Caco-2 (cell line): ENCODE measurements around the gene OR9K2. TPM values are rescaled to one million over a fixed set of nuclear protein-coding genes. Genes with fewer than 3 reads are reported as not detected.

Experiments
- BruUV-seq: library from RNA; stranded (reverse); fragments of 400-500 nt; replicated peaks from 2 replicates; lab custom pipeline; 2021; lab: Mats Ljungman, UMichigan
- CTCF ChIA-PET: fragments of 300-600 bp; sonication (Branson Sonifier 250); formaldehyde crosslinking; loops from one replicate; lab custom pipeline; 2022; ENCODE audit warnings: antibody characterized with exemption; lab: Charles Lee
- POLR2A ChIA-PET: fragments of 300-600 bp; sonication (Branson Sonifier 250); formaldehyde crosslinking; loops from one replicate; lab custom pipeline; 2022; ENCODE audit warnings: antibody characterized with exemption; lab: Charles Lee
- DNase-seq, 2 experiments: peaks; one replicate each; pipeline versions ENCODE4 v3.0.0 to v3.0.0-alpha.2; 2020 to 2022
- H3K27me3 ChIP-seq: replicated peaks from 2 replicates; pipeline ENCODE4 v1.6.0; 2011; ENCODE audit warnings: low read length; ENCODE audit not compliant: control insufficient read depth, insufficient read depth
- H3K36me3 ChIP-seq: 2 replicates; pipeline ENCODE4 v1.5.1; 2011; ENCODE audit warnings: low read length; ENCODE audit not compliant: control insufficient read depth, insufficient read depth
- H3K4me1 ChIP-seq: fragments of 250-450 bp; sonication (Bioruptor Pico); 2 replicates; pipeline ENCODE4 v1.5.1; 2020; ENCODE audit warnings: mild to moderate bottlenecking
- H3K4me3 ChIP-seq: 2 replicates; pipeline ENCODE4 v1.5.1; 2011; ENCODE audit warnings: low read depth, mild to moderate bottlenecking, control low read depth, low read length
- H3K9me3 ChIP-seq: fragments of 250-450 bp; sonication (Bioruptor Pico); 2 replicates; pipeline ENCODE4 v1.5.1; 2020; ENCODE audit warnings: mild to moderate bottlenecking, moderate library complexity
- H3K27ac Mint-ChIP-seq: one replicate; pipeline ENCODE4 v1.8.0; 2022; ENCODE audit warnings: mixed read lengths; ENCODE audit not compliant: unreplicated experiment
- H3K27me3 Mint-ChIP-seq: one replicate; pipeline ENCODE4 v1.8.0; 2022; ENCODE audit warnings: mixed read lengths; ENCODE audit not compliant: insufficient read depth, unreplicated experiment
- H3K36me3 Mint-ChIP-seq: one replicate; pipeline ENCODE4 v1.8.0; 2022; ENCODE audit warnings: mild to moderate bottlenecking, mixed read lengths; ENCODE audit not compliant: insufficient read depth, unreplicated experiment
- H3K4me1 Mint-ChIP-seq: one replicate; pipeline ENCODE4 v1.8.0; 2022; ENCODE audit warnings: low read depth, mixed read lengths; ENCODE audit not compliant: unreplicated experiment
- H3K4me3 Mint-ChIP-seq: one replicate; pipeline ENCODE4 v1.8.0; 2022; ENCODE audit warnings: mild to moderate bottlenecking, moderate library complexity, mixed read lengths; ENCODE audit not compliant: unreplicated experiment
- H3K9me3 Mint-ChIP-seq: one replicate; pipeline ENCODE4 v1.8.0; 2022; ENCODE audit warnings: mixed read lengths; ENCODE audit not compliant: unreplicated experiment
- CTCF ChIP-seq, 2 experiments: fragments of 200-600 bp in 1 of 2; IDR thresholded peaks; 1 replicate in 1 of 2; 2 replicates in 1 of 2; pipeline versions ENCODE4 v1.5.1 to v1.8.0; 2011 to 2022; ENCODE audit warnings: antibody characterized with exemption in 1 of 2, control low read depth in 1 of 2, inconsistent platforms in 1 of 2, low read depth in 1 of 2, low read length in 1 of 2, mild to moderate bottlenecking in 1 of 2, moderate library complexity in 1 of 2; ENCODE audit not compliant: insufficient read depth in 1 of 2, severe bottlenecking in 1 of 2, unreplicated experiment in 1 of 2
- intact Hi-C: fragments of 100-400 bp; cut with micrococcal nuclease; formaldehyde crosslinking; loops from one replicate; pipeline ENCODE4 v1.10.0; 2022; ENCODE audit not compliant: unreplicated experiment
- total RNA-seq: library from RNA; stranded (reverse); gene quantifications from 2 replicates; pipeline ENCODE4 v1.2.3, GENCODE V29; 2022

OR9K2 gene
- total RNA-seq, 1 experiment from 2014 or later, result not detected

GRCh38 chr12:55172686-55173085 is 46.5 kb downstream of the OR9K2 start:
- Histone ChIP-seq H3K27me3 (no peaks in the 10 kb centered on the region), H3K36me3 (no peaks in the 10 kb centered on the region), H3K9me3 (no peaks in the 10 kb centered on the region), H3K4me1 (no peaks in the 10 kb centered on the region), H3K4me3 (no peak overlapping the region)
- no peak overlapping the region for H3K4me3 Mint-ChIP-seq
- intact Hi-C loops, result no loop called here
- H3K27me3 Mint-ChIP-seq, result peaks cover 6% of the 10 kb centered on the region
- no peaks in the 10 kb centered on the region for H3K36me3 Mint-ChIP-seq
- no peaks in the 10 kb centered on the region for H3K4me1 Mint-ChIP-seq
- no TSS peak for BruUV-seq
- no peak for DNase-seq
- POLR2A ChIA-PET, result no interaction called here
- H3K27ac Mint-ChIP-seq, result no peak overlapping the region
- peaks cover 10% of the 10 kb centered on the region for H3K9me3 Mint-ChIP-seq
- no peak for TF ChIP-seq CTCF (IDR thresholded peaks at IDR 0.05; ENCODE audit: insufficient read depth in 1 of 2, low read depth in 1 of 2, low read length in 1 of 2, severe bottlenecking in 1 of 2, unreplicated experiment in 1 of 2)
- CTCF ChIA-PET, result no interaction called here

GRCh38 chr12:55173456-55173855 is 47.2 kb downstream of the OR9K2 start:
- BruUV-seq, result no TSS peak
- peaks cover 10% of the 10 kb centered on the region for H3K9me3 Mint-ChIP-seq
- H3K27ac Mint-ChIP-seq, result no peak overlapping the region
- TF ChIP-seq CTCF (IDR thresholded peaks at IDR 0.05; ENCODE audit: insufficient read depth in 1 of 2, low read depth in 1 of 2, low read length in 1 of 2, severe bottlenecking in 1 of 2, unreplicated experiment in 1 of 2), result no peak
- CTCF ChIA-PET, result no interaction called here
- H3K4me1 ChIP-seq, result no peaks in the 10 kb centered on the region
- H3K36me3 ChIP-seq, result no peaks in the 10 kb centered on the region
- H3K4me1 Mint-ChIP-seq, result no peaks in the 10 kb centered on the region
- no peaks in the 10 kb centered on the region for H3K36me3 Mint-ChIP-seq
- POLR2A ChIA-PET, result no interaction called here
- H3K4me3 Mint-ChIP-seq, result no peak overlapping the region
- H3K27me3 ChIP-seq, result no peaks in the 10 kb centered on the region
- no peak overlapping the region for H3K4me3 ChIP-seq
- intact Hi-C loops, result no loop called here
- no peaks in the 10 kb centered on the region for H3K9me3 ChIP-seq
- no peak for DNase-seq
- peaks cover 13% of the 10 kb centered on the region for H3K27me3 Mint-ChIP-seq

Other genes with a start within 250 kb of the OR9K2 start
- not detected in 2 replicates for gene TESPA1, start 141.6 kb upstream of the OR9K2 start, total RNA-seq
- not detected in 2 replicates for gene NEUROD4, start 106.4 kb upstream of the OR9K2 start, total RNA-seq
- gene OR10A7, start 94.6 kb downstream of the OR9K2 start, total RNA-seq, result not detected in 2 replicates
- not detected in 2 replicates for gene OR6C74, start 118.2 kb downstream of the OR9K2 start, total RNA-seq
- gene OR6C6, start 170.2 kb downstream of the OR9K2 start, total RNA-seq, result not detected in 2 replicates
- not detected in 2 replicates for gene OR6C1, start 187.9 kb downstream of the OR9K2 start, total RNA-seq
- not detected in 2 replicates for gene OR6C3, start 204.3 kb downstream of the OR9K2 start, total RNA-seq
- gene OR6C75, start 236.6 kb downstream of the OR9K2 start, total RNA-seq, result not detected in 2 replicates